ENCODE results near the gene PPP1R14D. TPM values are rescaled to one million over a fixed set of nuclear protein-coding genes. Genes with fewer than 3 reads are reported as not detected.

Gene PPP1R14D
- total and polyA plus RNA-seq, 2 of the 8 experiments (the other 6 are each of a cell fraction or from before 2014, with no cell fraction given) = not detected

- no peak for TF ChIP-seq CHD7 (IDR thresholded peaks at IDR 0.05; ENCODE audit: insufficient replicate concordance, low read length)
- TF ChIP-seq RFX5 (IDR thresholded peaks at IDR 0.05; ENCODE audit: borderline replicate concordance, low read depth, low read length) = no peak
- no peak for TF ChIP-seq BRCA1 (IDR thresholded peaks at IDR 0.05; ENCODE audit: low read depth, low read length)
- TF ChIP-seq RAD21 (IDR thresholded peaks at IDR 0.05 in 1 of 2, conservative IDR thresholded peaks at IDR 0.05 in 1 of 2; ENCODE audit: low read depth in 2 of 2, low read length in 2 of 2) = no peak
- TF ChIP-seq ATF2 (IDR thresholded peaks at IDR 0.05; ENCODE audit: low read length) = no peak
- TF ChIP-seq ASH2L (IDR thresholded peaks at IDR 0.05; ENCODE audit: low read length) = no peak
- no peak for TF ChIP-seq POLR2A (IDR thresholded peaks at IDR 0.05; ENCODE audit: control extremely low read depth in 1 of 2, low read depth in 2 of 2, low read length in 2 of 2)
- TF ChIP-seq CBX8 (IDR thresholded peaks at IDR 0.05; ENCODE audit: borderline replicate concordance, low read depth, low read length) = no peak
- TF ChIP-seq NANOG (IDR thresholded peaks at IDR 0.05; ENCODE audit: insufficient read depth, low read depth, low read length, poor library complexity, severe bottlenecking) = no peak
These were observed 24.9 kb upstream of the PPP1R14D start (continued) for GRCh38 chr15:40853241-40853890.
